SU-DHL-6 (cell line): ENCODE measurements around the gene STRIP2.
A peak's percentile ranks its signal among the peaks of the same experiment; 100 is the strongest.

Experiments
- H2AFZ ChIP-seq: fragments of 200-600 bp; sonication (generic); 2 replicates; pipeline ENCODE4 v1.6.1; 2014; ENCODE audit warnings: low read depth, mild to moderate bottlenecking, moderate library complexity, mixed read lengths, antibody characterized with exemption, low read length; ENCODE audit not compliant: severe bottlenecking
- H3F3A ChIP-seq: fragments of 200-600 bp; shearing (Covaris generic); 2 replicates; pipeline ENCODE4 v1.6.0; 2016; ENCODE audit warnings: antibody characterized with exemption, mild to moderate bottlenecking; ENCODE audit not compliant: insufficient read depth
- H3K27ac ChIP-seq: fragments of 200-600 bp; sonication (generic); 2 replicates; pipeline ENCODE4 v1.5.1; 2016; ENCODE audit warnings: low read depth, mild to moderate bottlenecking, low read length, moderate library complexity, mixed read lengths
- H3K27me3 ChIP-seq: fragments of 200-600 bp; sonication (generic), shearing (Covaris generic); 2 replicates; pipeline ENCODE4 v1.6.0; 2014; ENCODE audit warnings: mild to moderate bottlenecking, low read length
- H3K36me3 ChIP-seq: fragments of 200-600 bp; sonication (generic); 2 replicates; pipeline ENCODE4 v1.6.1; 2014; ENCODE audit warnings: mild to moderate bottlenecking, low read length, mixed read lengths
- H3K4me2 ChIP-seq: fragments of 300-600, 200-600 bp; shearing (Covaris generic), sonication (generic); 2 replicates; pipeline ENCODE4 v1.6.0; 2014; ENCODE audit warnings: low read length, low read depth, mild to moderate bottlenecking; ENCODE audit not compliant: poor library complexity, severe bottlenecking
- H3K4me3 ChIP-seq: fragments of 200-600 bp; sonication (generic); 2 replicates; pipeline ENCODE4 v1.5.1; 2014; ENCODE audit warnings: antibody characterized with exemption, low read length, mild to moderate bottlenecking, mixed read lengths; ENCODE audit not compliant: insufficient read depth, poor library complexity, severe bottlenecking
- H3K79me2 ChIP-seq: fragments of 200-600 bp; sonication (generic); 2 replicates; pipeline ENCODE4 v1.6.1; 2014; ENCODE audit warnings: mild to moderate bottlenecking, low read length, moderate library complexity; ENCODE audit not compliant: insufficient read depth
- H3K9ac ChIP-seq: fragments of 200-600 bp; sonication (generic); 2 replicates; pipeline ENCODE4 v1.7.0; 2014; ENCODE audit warnings: mild to moderate bottlenecking, low read length
- H3K9me2 ChIP-seq: fragments of 200-600 bp; sonication (generic); replicated peaks from 2 replicates; pipeline ENCODE4 v1.6.1; 2014; ENCODE audit warnings: low read length; ENCODE audit not compliant: insufficient read depth
- H3K9me3 ChIP-seq: fragments of 200-600 bp; sonication (generic); 2 replicates; pipeline ENCODE4 v1.6.1; 2014; ENCODE audit warnings: low read length, mixed read lengths; ENCODE audit not compliant: insufficient read depth
- H4K20me1 ChIP-seq: fragments of 200-600 bp; sonication (generic); 2 replicates; pipeline ENCODE4 v1.6.1; 2014; ENCODE audit warnings: low read depth, mild to moderate bottlenecking, antibody characterized with exemption, low read length, moderate library complexity, mixed read lengths
- EZH2phosphoT487 ChIP-seq: fragments of 200-600 bp; sonication (generic), shearing (Covaris generic); conservative IDR thresholded peaks from 2 replicates; pipeline ENCODE4 v1.6.1; 2018; ENCODE audit warnings: mild to moderate bottlenecking, antibody characterized with exemption, low read length, moderate library complexity, mixed read lengths
- TF ChIP-seq, protein P1 (sequence below): fragments of 200-600 bp; sonication (generic); IDR thresholded peaks from one replicate; pipeline ENCODE4 v1.5.1; 2017; ENCODE audit warnings: antibody characterized with exemption, mild to moderate bottlenecking, low read length, moderate library complexity; ENCODE audit not compliant: insufficient read depth, poor library complexity, severe bottlenecking

Gene STRIP2

DNA sequence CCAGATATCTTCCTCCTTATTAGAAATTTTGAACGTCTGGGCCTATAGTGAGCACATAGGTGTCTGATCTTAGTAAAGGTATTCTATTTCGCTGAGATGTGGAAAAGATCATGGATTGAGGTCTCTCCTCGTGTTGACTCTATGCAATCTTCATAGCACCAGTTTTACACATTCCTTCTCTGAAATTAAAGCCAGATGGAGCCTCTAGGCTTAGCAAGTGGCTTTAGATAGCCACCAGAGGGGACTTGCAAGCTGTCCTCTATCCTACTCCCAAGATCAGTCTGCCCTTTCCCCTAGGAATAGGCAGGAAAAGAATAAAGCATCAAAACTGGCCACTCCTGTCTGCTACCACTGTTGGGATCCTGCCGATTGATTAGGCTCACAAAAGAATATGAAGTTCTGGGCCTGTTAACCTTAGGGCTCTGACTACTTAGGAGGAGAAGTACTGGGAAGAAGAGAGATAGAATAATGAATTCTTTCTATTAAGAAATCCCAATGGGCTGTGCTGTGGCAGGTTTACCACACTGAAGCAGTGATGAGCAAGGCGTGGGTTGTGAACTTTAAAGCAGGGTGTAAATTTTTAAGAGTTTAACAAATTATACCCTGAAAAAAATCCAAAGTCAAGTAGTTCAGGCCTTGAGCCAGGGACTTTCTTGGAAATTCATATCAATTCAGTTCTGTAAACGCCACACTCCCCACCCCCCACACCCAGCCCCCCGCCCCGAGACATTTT, 2.2 kb upstream of the STRIP2 start:
- Histone ChIP-seq H3K4me2 (no peak overlapping the region), H3K27ac (no peak overlapping the region), H2AFZ (no peak overlapping the region), H3F3A (no peaks in the 10 kb centered on the region), H3K27me3 (no peaks in the 10 kb centered on the region), H3K9me3 (no peaks in the 10 kb centered on the region), H3K79me2 (no peaks in the 10 kb centered on the region), H3K9me2 (no peaks in the 10 kb centered on the region), H3K9ac (no peak overlapping the region), H4K20me1 (no peaks in the 10 kb centered on the region), H3K36me3 (no peaks in the 10 kb centered on the region), H3K4me3 (no peak overlapping the region)
- TF ChIP-seq, protein P1, sequence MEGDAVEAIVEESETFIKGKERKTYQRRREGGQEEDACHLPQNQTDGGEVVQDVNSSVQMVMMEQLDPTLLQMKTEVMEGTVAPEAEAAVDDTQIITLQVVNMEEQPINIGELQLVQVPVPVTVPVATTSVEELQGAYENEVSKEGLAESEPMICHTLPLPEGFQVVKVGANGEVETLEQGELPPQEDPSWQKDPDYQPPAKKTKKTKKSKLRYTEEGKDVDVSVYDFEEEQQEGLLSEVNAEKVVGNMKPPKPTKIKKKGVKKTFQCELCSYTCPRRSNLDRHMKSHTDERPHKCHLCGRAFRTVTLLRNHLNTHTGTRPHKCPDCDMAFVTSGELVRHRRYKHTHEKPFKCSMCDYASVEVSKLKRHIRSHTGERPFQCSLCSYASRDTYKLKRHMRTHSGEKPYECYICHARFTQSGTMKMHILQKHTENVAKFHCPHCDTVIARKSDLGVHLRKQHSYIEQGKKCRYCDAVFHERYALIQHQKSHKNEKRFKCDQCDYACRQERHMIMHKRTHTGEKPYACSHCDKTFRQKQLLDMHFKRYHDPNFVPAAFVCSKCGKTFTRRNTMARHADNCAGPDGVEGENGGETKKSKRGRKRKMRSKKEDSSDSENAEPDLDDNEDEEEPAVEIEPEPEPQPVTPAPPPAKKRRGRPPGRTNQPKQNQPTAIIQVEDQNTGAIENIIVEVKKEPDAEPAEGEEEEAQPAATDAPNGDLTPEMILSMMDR: no peak
- TF ChIP-seq EZH2phosphoT487: no peak

DNA sequence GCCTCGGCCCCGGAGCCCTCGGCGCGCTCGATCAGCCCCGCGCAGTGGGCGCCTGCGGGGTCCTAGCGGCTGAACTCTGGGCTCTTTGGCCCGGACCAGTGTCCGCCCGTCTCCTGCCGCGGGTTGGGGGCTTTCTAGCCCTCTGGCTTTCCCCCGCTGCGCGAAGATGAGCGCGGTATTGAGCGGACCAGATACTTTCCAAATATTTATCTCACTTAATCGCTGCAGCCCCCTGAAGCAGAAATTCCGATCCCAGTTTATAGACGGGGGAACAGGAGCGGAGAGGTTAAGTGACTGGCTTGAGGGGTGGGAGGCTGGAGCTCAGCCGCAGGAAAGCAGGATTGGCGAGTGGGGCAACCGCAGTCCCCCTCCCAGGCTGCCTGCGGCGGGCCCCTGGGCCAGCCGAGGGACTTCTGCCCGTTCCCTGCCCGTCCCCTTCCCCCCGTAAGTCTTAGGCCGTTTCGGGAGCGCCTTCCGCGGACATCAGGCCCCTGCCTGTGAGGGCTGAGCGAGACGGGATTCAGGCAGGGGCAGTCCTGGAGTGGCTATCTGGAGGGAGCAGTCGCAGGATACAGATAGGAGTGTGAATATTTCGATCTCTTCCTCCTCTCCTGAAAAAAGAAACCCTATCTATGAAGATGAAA, 565 bp downstream of the STRIP2 start:
- peak overlapping the region; percentile 91 for H3K4me3 ChIP-seq
- H3K9ac ChIP-seq: peak overlapping the region; percentile 80
- H3K27me3 ChIP-seq: no peaks in the 10 kb centered on the region

DNA sequence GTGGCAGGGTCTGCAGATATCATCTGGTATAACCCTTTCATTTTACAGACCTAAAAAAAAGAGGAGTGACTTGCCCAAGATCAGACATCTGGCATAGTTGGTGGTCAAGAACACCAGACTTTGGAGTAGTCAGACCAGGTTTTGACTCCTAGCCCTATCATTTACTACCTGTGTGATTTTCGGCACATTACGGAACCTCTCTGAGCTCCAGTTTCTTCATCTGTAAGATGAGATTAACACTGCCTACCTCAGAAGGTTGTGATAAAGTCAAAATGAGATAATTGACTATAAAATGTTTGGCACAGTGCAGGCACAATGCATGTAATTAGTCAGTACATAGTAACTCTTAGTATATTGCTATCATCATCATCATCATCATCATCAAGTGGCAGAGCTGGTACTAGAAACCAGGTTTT, 1.2 kb downstream of the STRIP2 start:
- no peak overlapping the region for H2AFZ ChIP-seq
- H3K9me2 ChIP-seq: no peaks in the 10 kb centered on the region
- H4K20me1 ChIP-seq: no peaks in the 10 kb centered on the region
- TF ChIP-seq EZH2phosphoT487: no peak
- TF ChIP-seq, protein P1: no peak
- 0 out of 2 replicates have a peak overlapping the region, but pooled peaks have one; percentile 80 for H3K9ac ChIP-seq
- peak overlapping the region; percentile 99 for H3K4me2 ChIP-seq
- no peak overlapping the region for H3K27ac ChIP-seq
- no peaks in the 10 kb centered on the region for H3K79me2 ChIP-seq
- no peaks in the 10 kb centered on the region for H3K27me3 ChIP-seq
- H3K4me3 ChIP-seq: peak overlapping the region; percentile 91
- no peaks in the 10 kb centered on the region for H3K9me3 ChIP-seq
- no peaks in the 10 kb centered on the region for H3F3A ChIP-seq
- H3K36me3 ChIP-seq: no peaks in the 10 kb centered on the region

More for the DNA sequence above, 565 bp downstream of the STRIP2 start:
- peak overlapping the region; percentile 100 for H2AFZ ChIP-seq
- no peaks in the 10 kb centered on the region for H4K20me1 ChIP-seq
- H3K9me2 ChIP-seq: no peaks in the 10 kb centered on the region
- peak overlapping the region; percentile 99 for H3K4me2 ChIP-seq
- TF ChIP-seq EZH2phosphoT487: no peak
- TF ChIP-seq, protein P1: no peak
- H3K9me3 ChIP-seq: no peaks in the 10 kb centered on the region
- H3F3A ChIP-seq: no peaks in the 10 kb centered on the region
- H3K79me2 ChIP-seq: no peaks in the 10 kb centered on the region
- no peaks in the 10 kb centered on the region for H3K36me3 ChIP-seq
- H3K27ac ChIP-seq: no peak overlapping the region
